GM18870 (cell line): Measurements from ENCODE around the gene EPB41L1.

Source experiments
- ATAC-seq: cut with Tn5 transposase; IDR thresholded peaks from one replicate; pipeline ENCODE4 v1.9.1; 2021; ENCODE audit warnings: moderate library complexity; ENCODE audit not compliant: unreplicated experiment

The EPB41L1 gene

DNA sequence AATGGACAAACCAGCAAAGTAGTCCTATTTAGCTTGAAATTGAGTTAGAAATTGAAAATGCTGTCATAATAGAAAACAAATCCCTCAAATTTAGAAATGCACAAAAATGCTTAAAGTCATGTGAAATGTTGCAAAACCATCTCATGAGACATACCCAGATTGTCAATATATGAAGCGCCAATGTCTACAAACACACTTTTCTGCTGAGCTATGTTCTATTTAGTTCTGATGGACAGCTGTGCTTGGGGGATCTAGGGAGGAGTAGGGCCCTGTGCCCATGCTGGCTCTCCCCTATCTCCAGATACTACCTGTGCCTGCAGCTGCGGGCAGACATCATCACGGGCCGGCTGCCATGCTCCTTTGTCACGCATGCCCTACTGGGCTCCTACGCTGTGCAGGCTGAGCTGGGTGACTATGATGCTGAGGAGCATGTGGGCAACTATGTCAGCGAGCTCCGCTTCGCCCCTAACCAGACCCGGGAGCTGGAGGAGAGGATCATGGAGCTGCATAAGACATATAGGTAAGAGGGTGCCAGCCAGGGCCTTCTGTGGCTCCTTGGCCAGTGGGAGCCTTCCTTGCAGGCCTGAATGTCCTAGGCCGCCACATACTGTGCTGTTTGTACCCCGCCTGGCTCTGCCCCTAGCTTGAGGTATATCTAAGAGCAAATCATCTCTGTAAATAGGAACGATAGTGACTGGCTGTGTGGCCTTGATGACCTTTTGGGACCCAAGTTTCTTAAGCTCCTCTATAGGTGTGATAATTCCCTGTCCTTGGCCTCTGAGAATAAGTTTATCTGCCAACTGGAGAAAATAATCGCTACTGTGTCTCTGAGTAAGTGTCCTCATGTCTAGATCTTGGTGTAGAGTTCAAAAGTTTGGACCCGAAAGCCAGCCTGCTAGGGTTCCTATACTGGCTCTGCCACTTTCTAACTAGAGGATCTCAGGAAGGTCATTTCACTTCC, 30.6 kb downstream of the EPB41L1 start:
- ATAC-seq, result no peak

DNA sequence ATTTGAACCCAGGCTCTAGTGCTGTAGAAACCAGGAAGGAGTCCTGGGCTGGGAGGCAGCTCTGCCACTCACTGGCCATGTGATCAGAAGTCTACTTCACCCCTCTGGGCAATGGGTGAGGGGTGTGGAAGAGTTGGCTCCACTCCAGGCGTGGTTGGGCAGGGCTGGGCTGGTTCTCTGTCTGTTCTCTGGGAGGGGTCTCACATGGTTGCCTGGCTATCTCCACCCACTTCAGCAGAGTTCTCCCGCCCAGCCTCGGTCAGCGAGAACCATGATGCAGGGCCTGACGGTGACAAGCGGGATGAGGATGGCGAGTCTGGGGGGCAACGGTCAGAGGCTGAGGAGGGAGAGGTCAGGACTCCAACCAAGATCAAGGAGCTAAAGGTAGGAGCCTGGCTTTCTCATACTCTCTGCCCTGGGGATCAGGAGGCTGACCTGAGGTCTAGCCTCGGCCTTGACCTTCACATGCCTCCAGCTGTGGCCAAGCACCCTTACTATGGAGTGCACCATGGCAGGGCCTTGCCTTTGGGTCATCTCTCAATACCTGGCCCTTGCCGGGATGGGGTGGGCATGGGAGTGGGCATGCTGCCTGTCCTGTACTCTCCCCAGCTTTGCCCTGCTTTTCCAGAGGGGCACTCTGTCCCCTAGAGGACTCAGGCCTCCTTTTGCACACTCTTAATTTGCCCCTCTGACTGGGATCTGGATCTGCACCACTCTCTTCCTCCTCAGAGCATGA, 39.6 kb downstream of the EPB41L1 start:
- ATAC-seq, result no peak

DNA sequence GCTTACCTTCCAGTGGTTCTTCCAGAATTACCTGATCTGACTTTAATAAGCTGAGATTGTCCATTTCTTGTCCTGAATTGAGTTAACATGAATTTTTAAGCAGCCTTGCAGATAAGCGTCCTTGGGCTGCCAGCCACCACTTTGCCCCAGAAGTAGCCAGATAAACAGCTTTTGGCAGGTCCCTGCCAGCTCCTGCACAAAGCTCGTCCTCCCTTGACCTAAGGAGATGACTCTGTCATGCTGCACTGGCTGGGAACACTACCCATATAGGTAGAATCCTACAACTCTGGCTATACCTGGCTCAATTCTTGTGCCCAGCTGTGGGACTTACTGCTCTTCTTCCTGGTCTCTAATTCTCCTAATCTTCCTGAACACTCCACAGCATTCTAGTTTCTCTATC, 42.1 kb downstream of the EPB41L1 start:
- ATAC-seq, result no peak

DNA sequence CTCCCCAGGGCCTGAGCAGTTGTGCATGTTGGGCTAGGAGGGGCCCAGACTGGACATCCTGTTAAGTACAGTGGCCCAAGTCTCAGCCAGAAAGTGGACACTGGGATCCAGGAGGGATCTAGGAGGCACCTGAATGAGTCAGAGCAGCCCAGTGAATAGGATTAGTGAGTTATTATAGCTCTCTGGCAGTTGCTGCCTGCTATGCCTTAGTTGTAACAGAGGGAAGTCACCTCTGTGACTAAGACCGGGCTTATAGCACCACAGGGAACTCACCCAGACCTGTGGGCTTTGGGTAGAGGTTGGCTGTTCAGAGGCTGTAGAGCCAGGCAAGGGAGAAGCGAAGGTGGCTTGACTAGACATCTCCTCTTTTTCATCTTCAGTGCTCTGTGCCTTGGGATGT, 42.7 kb downstream of the EPB41L1 start:
- ATAC-seq, result no peak

DNA sequence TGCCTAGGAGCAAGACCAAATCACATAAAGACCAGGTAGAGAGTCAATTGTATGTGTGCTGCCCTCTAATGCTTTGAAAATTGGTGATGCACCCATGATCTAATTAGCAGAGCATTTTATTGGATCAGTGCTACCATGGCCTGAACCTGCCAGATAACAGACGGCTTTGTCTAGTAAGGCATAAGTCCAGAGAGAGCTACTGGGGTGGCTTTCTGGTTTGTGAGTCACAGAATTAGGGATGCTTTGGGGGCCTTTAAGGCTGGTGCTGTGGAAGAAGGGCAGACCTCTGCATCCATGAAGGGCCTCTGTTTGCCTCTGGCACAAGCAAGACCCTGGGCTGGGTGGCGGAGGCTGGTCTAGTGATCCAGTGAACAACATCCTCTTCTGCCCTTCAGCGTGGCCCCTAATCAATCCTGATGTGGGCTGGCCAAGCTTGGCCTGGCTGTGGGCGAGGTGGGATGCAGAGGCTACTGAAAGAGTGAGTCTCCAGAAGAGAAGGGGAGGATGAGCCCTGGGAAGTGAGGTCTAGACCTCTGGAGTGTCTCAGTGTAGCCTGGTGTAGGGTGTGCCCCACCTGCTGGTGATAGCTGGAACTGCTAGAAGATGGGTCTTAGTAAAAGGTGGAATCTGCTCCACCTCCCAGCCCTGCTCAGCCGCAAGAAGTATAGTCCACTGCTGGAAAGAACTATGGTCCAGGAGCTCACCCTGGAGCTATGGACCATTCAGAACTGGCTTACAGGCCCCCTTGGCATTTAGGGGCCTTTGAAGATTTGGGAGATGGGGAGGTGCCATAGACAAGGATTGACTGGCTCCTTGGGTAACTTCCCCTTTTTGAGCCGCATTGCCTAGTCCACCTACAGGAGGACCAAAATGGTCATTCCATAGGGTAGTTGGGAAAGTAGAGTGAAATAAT, 45.1 kb downstream of the EPB41L1 start:
- ATAC-seq, result no peak

DNA sequence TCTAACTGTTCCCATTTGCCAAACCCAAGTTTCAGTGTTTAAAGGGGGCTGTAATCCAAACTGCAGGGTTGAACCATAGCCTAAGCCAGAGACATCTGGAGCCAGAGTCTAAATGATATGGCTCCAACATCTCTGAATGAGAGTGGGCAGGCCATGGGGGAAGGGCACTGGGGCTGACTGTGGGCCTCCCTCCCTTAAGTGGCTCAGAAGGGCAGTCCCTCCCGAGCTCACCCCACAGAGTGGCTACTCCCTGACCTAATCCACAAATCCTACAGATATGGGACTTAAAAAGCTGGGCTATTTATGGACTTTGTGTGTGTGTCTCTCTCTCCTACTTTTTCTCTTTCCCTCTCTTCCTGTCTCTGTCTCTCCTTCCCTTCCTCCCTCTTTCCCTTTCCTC, 45.9 kb downstream of the EPB41L1 start:
- no peak for ATAC-seq

- ATAC-seq, result no peak
These were observed 46.7 kb downstream of the EPB41L1 start for GRCh38 chr20:36201198-36201597.

DNA sequence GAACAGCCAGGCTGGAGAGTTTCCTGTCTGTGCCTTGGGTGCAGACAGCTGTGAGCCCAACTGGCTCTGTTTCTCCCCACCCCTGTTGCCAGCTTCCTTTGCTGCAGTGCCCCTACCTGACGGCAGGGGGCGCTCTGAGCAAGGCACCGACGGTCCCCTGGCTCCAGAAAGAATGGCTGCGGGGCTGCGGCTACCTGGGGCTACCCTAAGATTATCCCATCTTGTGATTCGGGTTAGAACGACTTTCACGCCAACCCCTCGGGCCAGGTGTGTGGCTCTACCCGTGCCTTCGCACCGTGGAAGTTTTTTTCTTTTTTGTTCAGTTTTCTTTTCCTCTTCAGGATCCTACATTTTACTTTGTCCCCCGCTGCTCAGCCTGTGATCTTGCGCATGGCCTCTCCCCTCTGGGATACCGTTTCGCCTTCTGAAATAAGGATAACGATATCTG, 48.4 kb downstream of the EPB41L1 start:
- ATAC-seq, result no peak

DNA sequence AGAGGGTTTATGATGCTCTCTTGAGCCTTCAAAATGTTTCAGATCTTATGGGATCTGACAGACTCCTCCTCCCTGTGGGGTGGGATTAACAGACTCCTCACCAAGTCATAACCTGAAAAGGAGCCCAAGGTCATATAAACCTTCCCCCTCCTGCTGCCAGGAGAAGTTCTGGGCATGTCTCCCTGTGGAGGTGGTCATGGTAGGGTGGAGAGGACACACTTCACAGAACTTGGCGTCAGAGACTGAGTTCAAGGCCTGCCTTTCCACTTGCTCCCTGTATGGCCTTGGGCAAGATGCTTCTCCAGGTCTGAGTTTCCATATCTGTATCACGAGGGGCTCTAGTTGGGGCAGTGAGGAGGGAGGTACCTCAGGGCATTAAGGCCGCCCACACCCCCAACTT, 49.3 kb downstream of the EPB41L1 start:
- no peak for ATAC-seq

DNA sequence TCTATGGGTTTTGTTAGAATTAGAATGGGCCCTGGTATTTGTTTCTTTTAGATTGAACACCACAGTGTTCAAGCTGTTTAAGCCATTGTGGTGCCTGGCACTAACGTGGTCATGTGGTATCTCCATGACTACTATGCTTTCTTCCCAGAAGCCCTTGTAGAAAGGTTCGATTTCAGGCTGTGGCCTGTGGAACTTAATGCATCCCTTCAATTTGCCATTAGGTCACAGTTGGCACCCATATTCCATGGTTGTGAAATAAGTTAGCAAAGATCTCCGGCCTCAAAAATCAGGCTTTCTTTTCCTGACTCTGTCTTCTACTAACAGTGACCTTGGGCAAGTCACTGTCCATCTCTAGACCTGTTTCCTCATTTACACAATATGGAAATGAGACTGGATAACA, 50.5 kb downstream of the EPB41L1 start:
- ATAC-seq, result no peak

GRCh38 chr20:36206068-36206467, 51.5 kb downstream of the EPB41L1 start:
- no peak for ATAC-seq

- ATAC-seq, result no peak
These were observed 52.1 kb downstream of the EPB41L1 start for GRCh38 chr20:36206641-36207040.

- ATAC-seq, result no peak
These were observed 53.1 kb downstream of the EPB41L1 start for GRCh38 chr20:36207602-36208001.

DNA sequence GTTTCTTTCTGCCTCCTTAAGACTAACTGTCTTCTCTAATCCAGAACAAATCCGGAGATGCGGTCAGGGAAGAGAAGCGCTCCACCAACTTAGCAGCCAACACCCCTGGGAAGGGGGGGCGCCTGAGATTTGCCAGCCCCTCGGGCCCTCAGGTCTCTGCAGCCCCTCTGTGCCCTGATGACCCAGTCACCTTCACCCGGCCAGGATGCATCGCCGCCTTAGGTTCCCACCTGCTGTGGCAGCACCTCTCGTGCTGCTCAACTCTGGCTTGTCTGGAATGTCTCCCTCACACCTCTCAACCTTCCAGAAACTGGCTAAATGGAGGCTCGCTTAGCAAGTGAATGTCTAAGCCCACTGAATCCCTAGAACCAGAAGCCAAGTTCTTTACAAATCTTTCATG, 53.7 kb downstream of the EPB41L1 start:
- ATAC-seq, result no peak

- no peak for ATAC-seq
These were observed 56.0 kb downstream of the EPB41L1 start for GRCh38 chr20:36210436-36211021.

DNA sequence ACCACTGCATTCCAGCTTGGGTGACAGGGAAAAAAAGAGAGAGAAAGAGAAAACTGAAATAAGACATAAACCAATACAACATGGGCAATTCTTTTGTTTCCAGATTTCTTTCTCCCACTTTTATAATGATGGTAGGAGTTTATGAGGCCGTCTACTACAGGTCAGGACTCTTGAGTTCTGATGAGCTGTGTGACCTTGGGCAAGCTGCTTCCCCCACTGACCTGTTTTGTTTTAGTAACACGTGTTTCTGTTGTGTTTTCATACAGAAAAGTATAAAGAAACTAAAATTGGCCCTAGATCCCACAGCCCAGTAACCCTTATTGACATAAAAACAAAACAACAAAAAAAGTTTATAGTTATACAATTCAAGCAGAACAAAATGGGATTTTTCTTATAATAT, 58.8 kb downstream of the EPB41L1 start:
- no peak for ATAC-seq

DNA sequence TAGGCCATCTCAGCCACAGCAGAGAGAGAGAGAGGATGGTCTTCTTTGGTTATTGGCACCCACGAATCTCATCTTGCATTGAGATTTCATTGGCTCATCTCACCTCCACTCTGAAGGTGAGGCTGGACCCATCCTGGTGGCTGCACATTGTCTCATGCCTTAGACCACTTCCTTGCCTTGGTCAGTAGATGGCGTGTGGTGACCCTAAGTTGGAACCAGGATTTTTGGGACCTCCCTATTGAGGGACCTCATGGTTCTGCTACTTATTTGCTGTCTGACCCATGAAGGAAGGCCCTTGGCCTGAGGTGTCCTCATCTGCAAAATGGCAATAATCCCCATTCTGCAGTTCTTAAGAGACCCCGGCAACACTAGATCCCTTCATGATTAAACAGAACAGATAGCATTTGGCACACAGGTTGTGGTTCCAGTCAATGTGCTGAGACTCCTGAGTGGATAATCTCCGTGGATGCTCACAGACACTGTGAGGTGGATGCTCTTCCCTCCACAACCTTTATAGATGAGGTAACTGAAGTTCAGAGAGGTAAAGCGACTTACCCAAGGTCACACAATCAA, 60.2 kb downstream of the EPB41L1 start:
- ATAC-seq, result no peak

GRCh38 chr20:36215778-36216177, 61.2 kb downstream of the EPB41L1 start:
- no peak for ATAC-seq

DNA sequence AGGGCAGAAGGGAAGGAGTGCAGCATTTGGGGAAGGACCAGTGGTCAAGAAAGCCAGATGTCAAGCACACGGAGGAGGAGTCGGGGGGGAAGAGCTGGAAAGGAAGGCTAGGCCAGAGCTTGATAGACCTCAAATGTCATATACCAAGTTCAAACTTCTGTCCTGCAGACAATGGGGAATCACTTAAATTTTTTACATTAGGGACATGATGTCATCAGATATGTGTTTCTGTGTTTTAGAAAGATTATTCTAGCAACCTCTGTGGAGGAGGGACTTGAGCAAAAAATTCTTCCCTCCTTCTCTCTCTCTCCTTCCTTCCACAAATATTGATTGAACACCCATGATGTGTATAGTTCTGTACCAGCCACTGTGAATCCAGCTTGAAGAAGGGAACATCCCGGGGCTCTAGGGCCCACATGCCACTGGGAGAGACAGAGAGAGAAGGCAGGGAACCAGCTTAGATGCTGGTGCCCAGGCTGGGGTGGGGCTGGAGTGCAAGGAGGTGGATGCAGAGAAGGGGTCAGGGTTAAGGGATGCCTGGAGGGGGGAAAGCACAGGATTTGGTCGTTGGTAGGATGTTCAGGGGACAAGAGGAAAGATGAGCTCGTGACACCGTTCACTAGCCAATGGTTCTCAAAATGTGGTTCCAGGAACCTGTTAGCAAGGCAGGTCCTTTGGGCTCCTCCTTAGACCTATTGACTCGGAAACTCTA, 61.9 kb downstream of the EPB41L1 start:
- ATAC-seq, result no peak

DNA sequence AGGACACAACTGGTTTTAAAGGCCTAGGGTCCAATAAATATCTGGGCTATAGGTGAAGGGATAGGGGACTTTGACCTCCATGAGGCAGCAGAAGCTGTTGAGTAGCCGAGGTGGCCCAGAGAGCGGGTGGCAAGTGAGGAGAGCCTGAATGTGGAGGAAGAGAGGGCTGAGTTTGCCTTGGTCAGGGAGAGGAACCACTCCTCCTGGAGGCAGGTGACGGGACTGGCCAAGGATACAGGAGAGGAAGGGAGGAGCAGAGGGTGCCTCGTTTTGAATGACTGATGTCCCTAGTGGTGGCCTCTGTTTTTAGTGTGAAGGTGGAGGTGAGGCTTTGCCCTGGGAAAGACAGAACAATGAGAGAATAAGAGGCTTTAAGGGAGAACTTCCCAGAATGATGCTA, 62.7 kb downstream of the EPB41L1 start:
- no peak for ATAC-seq
